Measurements from ENCODE around the gene CARNS1. TPM values are rescaled to one million over a fixed set of nuclear protein-coding genes. Genes with fewer than 3 reads are reported as not detected.
A peak's percentile ranks its signal among the peaks of the same experiment; 100 is the strongest.

Gene CARNS1
- total and polyA plus RNA-seq, 9 of the 15 experiments (the other 6 are each of a cell fraction or from before 2014, with no cell fraction given), result 0.01 to 0.18 (median 0.06) TPM; not detected in 3

- no peak for TF ChIP-seq PRDM10 (IDR thresholded peaks at IDR 0.05; ENCODE audit: partially characterized antibody)
- TF ChIP-seq NELFE (IDR thresholded peaks at IDR 0.05; ENCODE audit: insufficient read depth, insufficient read length), result no peak
- no peak for TF ChIP-seq BCL6 (CRISPR knock-in tag; IDR thresholded peaks at IDR 0.05)
- TF ChIP-seq ZNF655 (CRISPR knock-in tag; IDR thresholded peaks at IDR 0.05), result no peak
- no peak for TF ChIP-seq GTF2F1 (IDR thresholded peaks at IDR 0.05; ENCODE audit: low read depth, low read length)
- no peak for TF ChIP-seq BRCA1 (IDR thresholded peaks at IDR 0.05)
- TF ChIP-seq BRCA1 (CRISPR knock-in tag; IDR thresholded peaks at IDR 0.05), result no peak
- no peak for TF ChIP-seq ZNF174 (CRISPR knock-in tag; IDR thresholded peaks at IDR 0.05)
- TF ChIP-seq HMG20B (CRISPR knock-in tag; IDR thresholded peaks at IDR 0.05), result 0 out of 2 replicates have a peak, but pooled peaks have one; percentile 49
- no peak for TF ChIP-seq CHD4 (IDR thresholded peaks at IDR 0.05; ENCODE audit: insufficient read depth, insufficient replicate concordance, low read depth, low read length, poor library complexity, severe bottlenecking)
- no peak for TF ChIP-seq MLX (CRISPR knock-in tag; conservative IDR thresholded peaks at IDR 0.05)
- peak; percentile 63 for TF ChIP-seq TBP (optimal IDR thresholded peaks at IDR 0.05; ENCODE audit: low read depth, low read length)
- TF ChIP-seq ZFPM2 (CRISPR knock-in tag; IDR thresholded peaks at IDR 0.05), result no peak
- no peak for TF ChIP-seq TCF15 (CRISPR knock-in tag; IDR thresholded peaks at IDR 0.05)
- no peak for TF ChIP-seq SREBF2 (CRISPR knock-in tag; IDR thresholded peaks at IDR 0.05)
- no peak for TF ChIP-seq ZNF589 (CRISPR knock-in tag; IDR thresholded peaks at IDR 0.05; ENCODE audit: low read depth)
- no peak for TF ChIP-seq CSDE1 (IDR thresholded peaks at IDR 0.05)
- TF ChIP-seq ZNF707 (CRISPR knock-in tag; conservative IDR thresholded peaks at IDR 0.05), result no peak
- TF ChIP-seq MYNN (IDR thresholded peaks at IDR 0.05), result 0 out of 2 replicates have a peak, but pooled peaks have one; percentile 51
- no peak for TF ChIP-seq MYNN (CRISPR knock-in tag; IDR thresholded peaks at IDR 0.05)
- TF ChIP-seq ZNF696 (CRISPR knock-in tag; conservative IDR thresholded peaks at IDR 0.05), result no peak
- TF ChIP-seq KAT7 (CRISPR knock-in tag; IDR thresholded peaks at IDR 0.05; ENCODE audit: borderline replicate concordance), result no peak; the same call in 1 of the 2 replicates
- TF ChIP-seq GTF2B (IDR thresholded peaks at IDR 0.05; ENCODE audit: extremely low read depth, insufficient read length), result no peak
These were observed 49.1 kb downstream of the CARNS1 start (continued) for GRCh38 chr11:67464411-67465188.

Measured in K562 (cell line).